HepG2 (cell line): Measurements from ENCODE around the gene SPATA25. TPM values are rescaled to one million over a fixed set of nuclear protein-coding genes. Genes with fewer than 3 reads are reported as not detected.

Experiments
- ATAC-seq: fragments of 200-7000 bp; cut with Tn5 transposase; 3 replicates; pipeline ENCODE4 v1.9.1; 2020; ENCODE audit warnings: mild to moderate bottlenecking, moderate library complexity
- BruUV-seq: library from RNA; stranded (reverse); fragments of 400-500 nt; replicated peaks from 2 replicates; lab custom pipeline; 2021; lab: Mats Ljungman, UMichigan
- CTCF ChIA-PET: fragments of 300-600 bp; formaldehyde crosslinking; extraction: SDS; loops from one replicate; lab custom pipeline; 2021; ENCODE audit warnings: low total read pairs, inconsistent platforms, low intra/inter-chr PET ratio; lab: Yijun Ruan, JAX
- POLR2A ChIA-PET: fragments of 350-600 bp; sonication (Branson Sonifier 250); formaldehyde crosslinking; loops from one replicate; lab custom pipeline; 2020; ENCODE audit warnings: antibody characterized with exemption, inconsistent platforms; lab: Yijun Ruan, JAX
- DNase-seq: peaks from one replicate; pipeline ENCODE4 v3.0.0-alpha.2; 2015; ENCODE audit warnings: low spot score
- FAIRE-seq: peaks from 3 replicates; lab custom pipeline; 2011; peaks lifted over from hg19 to GRCh38; lab: Jason Lieb, UNC
- H2AFZ ChIP-seq: one replicate; pipeline ENCODE4 v1.6.1; 2011; ENCODE audit warnings: low read length, inconsistent platforms
- H3K27ac ChIP-seq: fragments of 300-600 bp; 3 replicates; pipeline ENCODE4 v1.8.0; 2011; ENCODE audit warnings: mixed run types, mild to moderate bottlenecking, mixed read lengths, low read length, inconsistent platforms; ENCODE audit not compliant: insufficient read depth; ENCODE audit errors: extremely low read length
- H3K27me3 ChIP-seq, 2 experiments: fragments of 200-600 bp in 1 of 2; 2 replicates in 1 of 2; 3 replicates in 1 of 2; pipeline versions ENCODE4 v1.6.0 to v1.8.0; 2011; ENCODE audit warnings: low read length in 2 of 2, mild to moderate bottlenecking in 2 of 2, moderate library complexity in 2 of 2, inconsistent platforms in 1 of 2; ENCODE audit not compliant: insufficient read depth in 2 of 2, control insufficient read depth in 1 of 2
- H3K36me3 ChIP-seq, 2 experiments: fragments of 200-600 bp in 1 of 2; replicated peaks in 1 of 2; 2 replicates in 1 of 2; 3 replicates in 1 of 2; pipeline versions ENCODE4 v1.5.1 to v1.8.0; 2011; ENCODE audit warnings: low read length in 2 of 2, inconsistent platforms in 1 of 2; ENCODE audit not compliant: insufficient read depth in 2 of 2, control insufficient read depth in 1 of 2
- H3K4me1 ChIP-seq: 2 replicates; pipeline ENCODE4 v1.5.1; 2012; ENCODE audit warnings: low read length, inconsistent platforms; ENCODE audit not compliant: insufficient read depth
- H3K4me2 ChIP-seq: 2 replicates; pipeline ENCODE4 v1.6.0; 2011; ENCODE audit warnings: low read depth, low read length, inconsistent platforms
- H3K4me3 ChIP-seq, 3 experiments: fragments of 200-600 bp in 1 of 3; sonication (generic), shearing (Covaris generic) in 1 of 3; replicated peaks in 1 of 3; 2 replicates each; pipeline ENCODE4 v1.5.1; 2011 to 2016; ENCODE audit warnings: low read length in 3 of 3, inconsistent platforms in 2 of 3, low read depth in 2 of 3, mild to moderate bottlenecking in 2 of 3, control low read depth in 1 of 3, mixed read lengths in 1 of 3; ENCODE audit not compliant: insufficient read depth in 1 of 3
- H3K79me2 ChIP-seq: one replicate; pipeline ENCODE4 v1.6.1; 2011; ENCODE audit warnings: low read length, inconsistent platforms; ENCODE audit not compliant: insufficient read depth
- H3K9ac ChIP-seq: 2 replicates; pipeline ENCODE4 v1.6.0; 2011; ENCODE audit warnings: mild to moderate bottlenecking, low read depth, low read length, inconsistent platforms; ENCODE audit not compliant: insufficient read depth
- H3K9me3 ChIP-seq: 2 replicates; pipeline ENCODE4 v1.5.1; 2012; ENCODE audit warnings: mild to moderate bottlenecking, low read length
- H4K20me1 ChIP-seq: 2 replicates; pipeline ENCODE4 v1.6.0; 2011; ENCODE audit warnings: inconsistent platforms, mild to moderate bottlenecking, low read length, moderate library complexity; ENCODE audit not compliant: insufficient read depth
- ARNT ChIP-seq: fragments of 450-650 bp; IDR thresholded peaks from 2 replicates; pipeline ENCODE4 v1.6.1; 2017
- FOXO4 ChIP-seq: sonication (generic); formaldehyde crosslinking; conservative IDR thresholded peaks from 2 replicates; pipeline ENCODE4 v1.8.1; 2023; ENCODE audit warnings: missing genetic modification reagents
- GPBP1L1 ChIP-seq: sonication (generic); formaldehyde crosslinking; IDR thresholded peaks from 2 replicates; pipeline ENCODE4 v1.5.0; 2020; ENCODE audit warnings: mild to moderate bottlenecking, missing genetic modification reagents
- HNRNPK ChIP-seq: fragments of 200-400 bp; formaldehyde crosslinking; IDR thresholded peaks from 2 replicates; pipeline ENCODE4 v1.6.1; 2018; ENCODE audit warnings: low read length, low read depth, moderate library complexity, mild to moderate bottlenecking; ENCODE audit not compliant: poor library complexity, severe bottlenecking
- KDM5B ChIP-seq: sonication (generic); formaldehyde crosslinking; IDR thresholded peaks from 2 replicates; pipeline ENCODE4 v1.4.0; 2020; ENCODE audit warnings: missing genetic modification reagents, mild to moderate bottlenecking, borderline replicate concordance
- MAFF ChIP-seq: IDR thresholded peaks from 2 replicates; pipeline ENCODE4 v1.6.1; 2011; ENCODE audit warnings: low read depth, low read length, improper control_type of control experiment
- MAFK ChIP-seq, 2 experiments: IDR thresholded peaks in 1 of 2; conservative IDR thresholded peaks in 1 of 2; 2 replicates each; pipeline ENCODE4 v1.6.1; 2011; ENCODE audit warnings: improper control_type of control experiment in 2 of 2, low read length in 2 of 2
- POLR2AphosphoS5 ChIP-seq: IDR thresholded peaks from 2 replicates; pipeline ENCODE4 v1.6.1; 2012; ENCODE audit warnings: low read depth, low read length
- SAP130 ChIP-seq: IDR thresholded peaks from 2 replicates; pipeline ENCODE4 v1.6.1; 2016; ENCODE audit warnings: low read depth
- ZFP37 ChIP-seq: sonication (generic); formaldehyde crosslinking; IDR thresholded peaks from 2 replicates; pipeline ENCODE4 v1.4.0; 2020; ENCODE audit warnings: missing genetic modification reagents, borderline replicate concordance
- ZNF124 ChIP-seq: sonication (generic); formaldehyde crosslinking; IDR thresholded peaks from 2 replicates; pipeline ENCODE4 v1.4.0; 2020; ENCODE audit warnings: missing genetic modification reagents
- ZNF234 ChIP-seq: sonication (generic); formaldehyde crosslinking; conservative IDR thresholded peaks from 2 replicates; pipeline ENCODE4 v1.5.1; 2020; ENCODE audit warnings: mild to moderate bottlenecking, missing genetic modification reagents
- ZNF563 ChIP-seq: sonication (generic); formaldehyde crosslinking; IDR thresholded peaks from 2 replicates; pipeline ENCODE4 v1.8.0; 2022; ENCODE audit warnings: mild to moderate bottlenecking, moderate library complexity, missing genetic modification reagents
- ZNF615 ChIP-seq: sonication (generic); formaldehyde crosslinking; IDR thresholded peaks from 2 replicates; pipeline ENCODE4 v1.5.0; 2020; ENCODE audit warnings: mild to moderate bottlenecking, missing genetic modification reagents, borderline replicate concordance
- WGBS: methylation state at CpG from one replicate; pipeline ENCODE4 v1.1.6; 2017; ENCODE audit warnings: low lambda C conversion rate; 5-methylcytosine and 5-hydroxymethylcytosine counted together
- in situ Hi-C: cut with HindIII; loops from 2 replicates; pipeline ENCODE4 v1.10.0; 2017; ENCODE audit warnings: low pct_unique_long_range_greater_than_20kb; ENCODE audit not compliant: extremely low pct_ligation_motif_present
- intact Hi-C: fragments of 100-400 bp; cut with micrococcal nuclease; formaldehyde crosslinking; loops from one replicate; pipeline ENCODE4 v1.10.0; 2022; ENCODE audit not compliant: unreplicated experiment
- polyA plus RNA-seq, 8 experiments: library from polyadenylated mRNA; depleted of rRNA in 3 of 8; stranded (reverse) in 7 of 8; unstranded in 1 of 8; fragments of >200 nt; fragmentation: Illumina TruSeq in 4 of 8; extraction: Trizol in 4 of 8; gene quantifications; 2 replicates each; pipeline versions ENCODE4 v1.2.1 to v1.2.3, GENCODE V29; 2011 to 2016; ENCODE audit warnings: low read depth in 4 of 8, missing spikeins in 1 of 8, mixed read lengths in 1 of 8; ENCODE audit not compliant: insufficient read depth in 1 of 8
- total RNA-seq, 5 experiments: library from RNA; depleted of rRNA; stranded (reverse); fragments of >200 nt; fragmentation: Illumina TruSeq; extraction: Trizol; gene quantifications; 2 replicates each; pipeline ENCODE4 v1.2.3, GENCODE V29; 2016; ENCODE audit warnings: low read depth in 1 of 5
- TF ChIP-seq, protein P1 (sequence below): sonication (generic); formaldehyde crosslinking; IDR thresholded peaks from 2 replicates; pipeline ENCODE4 v1.4.0; 2020; ENCODE audit warnings: missing genetic modification reagents

SPATA25 gene
- total and polyA plus RNA-seq, 2 of the 13 experiments (the other 11 are each of a cell fraction or from before 2014, with no cell fraction given), result 4.8 to 7.6 TPM

- peak; percentile 84 for FAIRE-seq
- CTCF ChIA-PET, result interaction anchor here (0.9 kb wide), 1 partner anchor 28 kb away, joined by 3 read pairs; no protein-coding TSS in a partner anchor
- TF ChIP-seq GPBP1L1 (CRISPR knock-in tag) (no peak), KDM5B (peak; percentile 99), ZNF234 (CRISPR knock-in tag) (no peak), POLR2AphosphoS5 (peak; percentile 84), ZFP37 (CRISPR knock-in tag) (peak; percentile 39; the same call in 1 of the 2 replicates), ARNT (no peak), SAP130 (CRISPR knock-in tag) (peak; percentile 90; the same call in 1 of the 2 replicates), MAFK (conservative IDR thresholded peaks at IDR 0.05 in 1 of 2, IDR thresholded peaks at IDR 0.05 in 1 of 2; ENCODE audit: low read length in 2 of 2) (no peak), ZNF124 (peak; percentile 82), ZNF615 (CRISPR knock-in tag) (no peak), MAFF (no peak), ZNF563 (peak; percentile 98), HNRNPK (peak; percentile 98), FOXO4 (CRISPR knock-in tag) (no peak)
- TF ChIP-seq, protein P1, sequence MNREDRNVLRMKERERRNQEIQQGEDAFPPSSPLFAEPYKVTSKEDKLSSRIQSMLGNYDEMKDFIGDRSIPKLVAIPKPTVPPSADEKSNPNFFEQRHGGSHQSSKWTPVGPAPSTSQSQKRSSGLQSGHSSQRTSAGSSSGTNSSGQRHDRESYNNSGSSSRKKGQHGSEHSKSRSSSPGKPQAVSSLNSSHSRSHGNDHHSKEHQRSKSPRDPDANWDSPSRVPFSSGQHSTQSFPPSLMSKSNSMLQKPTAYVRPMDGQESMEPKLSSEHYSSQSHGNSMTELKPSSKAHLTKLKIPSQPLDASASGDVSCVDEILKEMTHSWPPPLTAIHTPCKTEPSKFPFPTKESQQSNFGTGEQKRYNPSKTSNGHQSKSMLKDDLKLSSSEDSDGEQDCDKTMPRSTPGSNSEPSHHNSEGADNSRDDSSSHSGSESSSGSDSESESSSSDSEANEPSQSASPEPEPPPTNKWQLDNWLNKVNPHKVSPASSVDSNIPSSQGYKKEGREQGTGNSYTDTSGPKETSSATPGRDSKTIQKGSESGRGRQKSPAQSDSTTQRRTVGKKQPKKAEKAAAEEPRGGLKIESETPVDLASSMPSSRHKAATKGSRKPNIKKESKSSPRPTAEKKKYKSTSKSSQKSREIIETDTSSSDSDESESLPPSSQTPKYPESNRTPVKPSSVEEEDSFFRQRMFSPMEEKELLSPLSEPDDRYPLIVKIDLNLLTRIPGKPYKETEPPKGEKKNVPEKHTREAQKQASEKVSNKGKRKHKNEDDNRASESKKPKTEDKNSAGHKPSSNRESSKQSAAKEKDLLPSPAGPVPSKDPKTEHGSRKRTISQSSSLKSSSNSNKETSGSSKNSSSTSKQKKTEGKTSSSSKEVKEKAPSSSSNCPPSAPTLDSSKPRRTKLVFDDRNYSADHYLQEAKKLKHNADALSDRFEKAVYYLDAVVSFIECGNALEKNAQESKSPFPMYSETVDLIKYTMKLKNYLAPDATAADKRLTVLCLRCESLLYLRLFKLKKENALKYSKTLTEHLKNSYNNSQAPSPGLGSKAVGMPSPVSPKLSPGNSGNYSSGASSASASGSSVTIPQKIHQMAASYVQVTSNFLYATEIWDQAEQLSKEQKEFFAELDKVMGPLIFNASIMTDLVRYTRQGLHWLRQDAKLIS (CRISPR knock-in tag), result peak; percentile 98
Measured at GRCh38 chr20:45934586-45935415, 47.4 kb upstream of the SPATA25 start, which contains the start of gene PCIF1. TSS of gene PCIF1 (plus strand) at chr20:45934683. CDS start at chr20:45939000, 4,317 bp downstream.

More at GRCh38 chr20:45934586-45935415, 47.4 kb upstream of the SPATA25 start, which contains the start of gene PCIF1:
- WGBS, result under 1% methylated on average over 51 of the region's 102 CpGs
- POLR2A ChIA-PET, result interaction anchor here (0.6 to 5.9 kb wide), 40 partner anchors 8 to 739 kb away, joined by 3 to 201 read pairs (median 5); partner anchors contain the start of genes ACOT8, CTSA, DNTTIP1 and NEURL2
- Histone ChIP-seq H3K36me3 (peaks cover 25 to 28% of the 10 kb centered on the region in 2 experiments; a peak in 4 of 5 replicates), H4K20me1 (no peaks in the 10 kb centered on the region), H3K9ac (peak within 1 kb of the TSS; percentile 100), H3K4me1 (peaks cover 54% of the 10 kb centered on the region), H3K79me2 (peaks cover 24% of the 10 kb centered on the region), H3K4me2 (peak within 1 kb of the TSS; percentile 97), H3K27ac (peak within 1 kb of the TSS; percentile 97), H3K9me3 (no peaks in the 10 kb centered on the region), H3K4me3 (peak within 1 kb of the TSS; percentile 92 to 97 (median 95)), H2AFZ (peak within 1 kb of the TSS; percentile 62), H3K27me3 (no peaks in the 10 kb centered on the region; a peak in 1 of 5 replicates)
- DNase-seq (peak; percentile 98), ATAC-seq (peak; percentile 72)
- no TSS peak for BruUV-seq
- intact Hi-C loops (loop anchor here (2.0 to 5.0 kb wide), 4 partner anchors 38 to 102 kb away; partner anchors contain the start of genes ACOT8, CTSA, NEURL2 and SNX21), in situ Hi-C loops (loop anchor here (5.0 kb wide), 1 partner anchor 42 kb away; the partner anchor contains the start of genes CTSA and NEURL2)
